Mucosa of descending colon (tissue), 3 donors: ENCODE results near the gene CNOT1. TPM values are rescaled to one million over a fixed set of nuclear protein-coding genes. Genes with fewer than 3 reads are reported as not detected.

Source experiments
- ATAC-seq: fragments of 200-7000 bp; cut with Tn5 transposase; one replicate; pipeline ENCODE4 v1.9.1; 2020; ENCODE audit warnings: mild to moderate bottlenecking, moderate library complexity
- DNase-seq, 3 donors: peaks; one replicate each; pipeline ENCODE4 v3.0.0-alpha.2; 2020
- H3K36me3 ChIP-seq: fragments of 200-600 bp; one replicate; pipeline ENCODE4 v1.8.0; 2021; ENCODE audit warnings: low read depth, mild to moderate bottlenecking
- H3K4me1 ChIP-seq: fragments of 200-600 bp; one replicate; pipeline ENCODE4 v1.8.0; 2021; ENCODE audit warnings: low read depth, mild to moderate bottlenecking
- H3K4me3 ChIP-seq: fragments of 200-600 bp; one replicate; pipeline ENCODE4 v1.8.0; 2021; ENCODE audit warnings: mild to moderate bottlenecking
- H3K9me3 ChIP-seq: fragments of 200-600 bp; one replicate; pipeline ENCODE4 v1.8.0; 2021; ENCODE audit warnings: mild to moderate bottlenecking
- CTCF ChIP-seq: fragments of 200-600 bp; IDR thresholded peaks from one replicate; pipeline ENCODE4 v1.8.0; 2022; ENCODE audit warnings: antibody characterized with exemption, mild to moderate bottlenecking
- intact Hi-C, 2 donors: fragments of 100-400 bp; cut with DNase I in 1 of 2; cut with micrococcal nuclease in 1 of 2; formaldehyde crosslinking; loops; one replicate each; pipeline versions ENCODE4 v1.11.0 to v1.11.1; 2022; cut with DNase I, micrococcal nuclease
- total RNA-seq, 3 donors: library from RNA; stranded (reverse); fragmentation: NEBNext Ultra II Directional in 2 of 3; extraction: Animal tissue kit (Norgen Biotek cat#: 25700) in 2 of 3; gene quantifications; one replicate each; pipeline versions ENCODE4 v1.2.1 to v1.2.4, GENCODE V29; 2021 to 2023
- donor health status: DM: no; HTN: no; CAD: no; lungs with moderate emphysema.
- donor health status: DM: no; HTN: no; CAD: no.
- donor health status: DM: no; HTN: yes; CAD: no.

CNOT1 gene
- total RNA-seq, 3 donors from 2014 or later: 194 to 239 (median 230) TPM

GRCh38 chr16:58471209-58471975 is 158.2 kb downstream of the CNOT1 start:
- Histone ChIP-seq H3K9me3 (no peaks in the 10 kb centered on the region), H3K4me3 (no peak overlapping the region), H3K4me1 (no peaks in the 10 kb centered on the region), H3K36me3 (no peaks in the 10 kb centered on the region)
- no peak for TF ChIP-seq CTCF
- intact Hi-C loops: no loop called here
- no peak for DNase-seq
- ATAC-seq: no peak

Other genes starting within 250 kb of the CNOT1 start
- 1 to 10 TPM; 2.6 to 5.2 (median 4.0) TPM for gene GINS3, start 237.4 kb downstream of the CNOT1 start, total RNA-seq
- 10 to 100 TPM in 1 of 3 donors, 1 to 10 TPM in 2; 3.0 to 15.8 (median 3.6) TPM for gene NDRG4, start 129.7 kb downstream of the CNOT1 start, total RNA-seq
- 10 to 100 TPM; 12.8 to 17.5 (median 14.2) TPM for gene SETD6, start 114.3 kb downstream of the CNOT1 start, total RNA-seq
- 10 to 100 TPM in 2 of 3 donors, 1 to 10 TPM in 1; 9.4 to 21.9 (median 14.9) TPM for gene SLC38A7, start 54.9 kb upstream of the CNOT1 start, total RNA-seq
- 100 to 1,000 TPM in 2 of 3 donors, 10 to 100 TPM in 1; 95.0 to 120 (median 116) TPM for gene GOT2, start 104.5 kb upstream of the CNOT1 start, total RNA-seq